ENCODE results near the gene ATP8B4.

- TF ChIP-seq CTCF (IDR thresholded peaks at IDR 0.05; ENCODE audit: low read depth, low read length) (no peak), POLR2A (IDR thresholded peaks at IDR 0.05; ENCODE audit: extremely low read depth, insufficient read length) (no peak), MYC (IDR thresholded peaks at IDR 0.05; ENCODE audit: low read depth, low read length) (no peak), MAX (IDR thresholded peaks at IDR 0.05; ENCODE audit: low read depth, low read length) (no peak)
These were observed 288.6 kb downstream of the ATP8B4 start for GRCh38 chr15:49830391-49830790.

Data from NB4 (cell line).